HUES6 (cell line): ENCODE data around the gene TMEM89.

Experiments used
- H3K27ac ChIP-seq: 2 replicates; pipeline ENCODE4 v1.7.0; 2013; ENCODE audit warnings: low read depth, mild to moderate bottlenecking, low read length, inconsistent platforms
- H3K27me3 ChIP-seq: 2 replicates; pipeline ENCODE4 v1.6.1; 2013; ENCODE audit warnings: low read length; ENCODE audit not compliant: control insufficient read depth, insufficient read depth
- H3K36me3 ChIP-seq: 2 replicates; pipeline ENCODE4 v1.6.1; 2013; ENCODE audit warnings: low read length; ENCODE audit not compliant: control insufficient read depth, insufficient read depth
- H3K4me1 ChIP-seq: 2 replicates; pipeline ENCODE4 v1.6.1; 2013; ENCODE audit warnings: low read length; ENCODE audit not compliant: control insufficient read depth, insufficient read depth
- H3K4me3 ChIP-seq: 2 replicates; pipeline ENCODE4 v1.5.1; 2013; ENCODE audit warnings: low read depth, low read length
- H3K9ac ChIP-seq: one replicate; pipeline ENCODE4 v1.6.1; 2013; ENCODE audit warnings: mild to moderate bottlenecking, low read length
- H3K9me3 ChIP-seq: 2 replicates; pipeline ENCODE4 v1.6.1; 2013; ENCODE audit warnings: low read depth, low read length; ENCODE audit not compliant: control insufficient read depth, insufficient read depth

TMEM89 gene

DNA sequence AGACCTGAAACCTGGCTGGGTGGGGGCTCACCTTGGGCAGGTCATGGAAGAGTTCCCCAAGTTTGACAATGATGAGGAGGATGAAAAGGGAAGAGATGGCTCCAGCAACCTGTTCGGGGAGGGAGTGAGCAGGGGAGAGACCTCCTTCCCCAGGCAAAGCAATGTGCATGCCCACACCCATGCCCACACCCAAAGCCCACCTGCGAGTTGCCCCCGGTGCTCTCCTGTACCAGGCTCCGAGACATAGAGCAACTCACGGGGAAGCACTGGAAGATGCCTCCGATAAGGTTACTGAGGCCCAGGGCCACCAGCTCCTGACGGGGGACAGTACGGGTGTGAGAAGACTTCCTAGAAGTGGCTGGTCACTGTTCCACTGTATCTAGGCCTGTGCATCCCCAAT lies 8.8 kb upstream of the TMEM89 start:
- H3K4me3 ChIP-seq: no peak overlapping the region
- no peak overlapping the region for H3K27ac ChIP-seq
- H3K9ac ChIP-seq: no peak overlapping the region
- no peaks in the 10 kb centered on the region for H3K9me3 ChIP-seq
- peaks cover 84% of the 10 kb centered on the region for H3K36me3 ChIP-seq
- H3K4me1 ChIP-seq: peaks cover 6% of the 10 kb centered on the region; the same call in 1 of the 2 replicates
- no peaks in the 10 kb centered on the region for H3K27me3 ChIP-seq

DNA sequence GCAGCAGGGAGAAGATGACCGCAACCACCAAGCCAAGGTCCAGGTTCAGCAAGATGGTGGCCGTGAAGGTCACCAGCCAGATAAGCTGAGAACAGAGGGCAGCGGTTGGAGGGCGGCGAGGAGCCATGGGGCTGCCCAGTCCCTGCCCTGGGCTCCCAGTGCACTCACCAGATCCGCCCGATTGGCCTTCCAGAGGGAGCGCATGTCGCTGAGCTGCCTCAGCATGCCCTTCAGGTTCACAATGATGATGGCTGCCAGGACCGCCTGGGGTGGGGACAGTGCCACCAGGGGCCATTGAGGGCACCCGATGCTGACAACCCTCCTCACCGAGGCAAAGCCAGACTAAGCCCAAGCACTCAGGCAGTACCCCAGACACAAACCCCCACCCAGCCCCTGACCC lies 8.3 kb upstream of the TMEM89 start:
- Histone ChIP-seq H3K36me3 (peaks cover 89% of the 10 kb centered on the region), H3K4me3 (no peak overlapping the region), H3K27me3 (no peaks in the 10 kb centered on the region), H3K4me1 (peaks cover 6% of the 10 kb centered on the region; the same call in 1 of the 2 replicates), H3K27ac (no peak overlapping the region), H3K9ac (no peak overlapping the region), H3K9me3 (no peaks in the 10 kb centered on the region)

DNA sequence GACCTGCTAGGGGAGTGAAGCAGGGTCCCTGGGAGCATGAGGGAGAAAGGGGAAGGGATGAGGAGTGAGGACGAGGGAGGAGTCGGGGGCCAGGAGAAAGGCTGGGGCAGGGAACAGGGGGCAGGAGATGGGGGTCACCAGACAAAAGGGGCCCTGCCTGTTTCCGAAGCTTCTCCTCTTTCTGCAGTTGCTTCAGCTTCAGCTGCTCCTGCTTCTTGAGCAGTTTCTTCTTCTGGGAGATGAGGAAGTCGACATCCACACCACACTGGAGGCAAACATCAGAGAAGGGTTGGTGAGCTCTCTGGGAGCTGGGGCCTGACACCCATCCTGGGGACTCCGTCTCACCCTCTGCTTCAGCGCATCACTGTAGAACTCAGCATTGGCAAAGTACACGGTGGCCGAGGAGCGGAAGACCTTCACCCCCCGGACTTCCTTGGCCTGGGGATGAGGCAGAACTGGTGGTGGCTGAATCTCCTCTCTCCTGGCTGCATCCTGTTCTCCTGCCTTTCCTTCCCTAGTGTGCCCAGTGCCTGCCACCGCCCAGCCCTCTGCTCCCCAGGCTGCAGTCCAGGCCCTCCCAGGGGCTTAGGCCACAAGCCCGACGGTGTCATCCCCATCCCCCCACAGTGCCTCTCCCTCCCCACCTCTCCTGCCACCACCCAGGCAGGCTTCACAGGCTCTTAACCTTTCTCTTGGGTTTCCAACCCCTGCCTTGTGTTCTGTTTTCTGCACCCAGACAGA lies 6.9 kb upstream of the TMEM89 start:
- H3K4me1 ChIP-seq: peaks cover 6% of the 10 kb centered on the region
- no peak overlapping the region for H3K9ac ChIP-seq
- H3K9me3 ChIP-seq: no peaks in the 10 kb centered on the region
- no peaks in the 10 kb centered on the region for H3K27me3 ChIP-seq
- H3K36me3 ChIP-seq: peaks cover 87% of the 10 kb centered on the region
- no peak overlapping the region for H3K27ac ChIP-seq
- H3K4me3 ChIP-seq: no peak overlapping the region

DNA sequence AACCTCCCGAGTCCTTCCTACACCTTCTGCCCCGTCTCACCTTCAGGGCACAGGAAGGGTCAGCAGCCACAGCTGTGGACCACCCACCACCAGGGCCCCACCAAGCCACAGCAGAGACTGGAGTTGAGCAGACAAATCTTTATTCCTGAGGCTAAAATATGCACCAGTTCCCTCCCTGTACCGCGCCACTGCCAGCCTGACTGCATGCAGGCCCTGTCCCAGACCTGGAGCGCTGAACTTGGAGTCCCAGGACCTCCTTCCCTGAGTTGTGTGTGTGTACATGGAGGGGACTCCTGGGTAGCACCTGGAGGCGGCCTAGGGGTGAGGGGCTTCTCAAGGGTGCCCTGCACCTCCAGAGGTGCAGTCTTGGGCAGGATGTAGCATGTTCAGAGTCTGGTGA lies 4.0 kb upstream of the TMEM89 start:
- Histone ChIP-seq H3K27me3 (no peaks in the 10 kb centered on the region), H3K4me1 (peaks cover 6% of the 10 kb centered on the region), H3K27ac (no peak overlapping the region), H3K9ac (no peak overlapping the region), H3K4me3 (no peak overlapping the region), H3K9me3 (no peaks in the 10 kb centered on the region), H3K36me3 (peaks cover 63% of the 10 kb centered on the region)

DNA sequence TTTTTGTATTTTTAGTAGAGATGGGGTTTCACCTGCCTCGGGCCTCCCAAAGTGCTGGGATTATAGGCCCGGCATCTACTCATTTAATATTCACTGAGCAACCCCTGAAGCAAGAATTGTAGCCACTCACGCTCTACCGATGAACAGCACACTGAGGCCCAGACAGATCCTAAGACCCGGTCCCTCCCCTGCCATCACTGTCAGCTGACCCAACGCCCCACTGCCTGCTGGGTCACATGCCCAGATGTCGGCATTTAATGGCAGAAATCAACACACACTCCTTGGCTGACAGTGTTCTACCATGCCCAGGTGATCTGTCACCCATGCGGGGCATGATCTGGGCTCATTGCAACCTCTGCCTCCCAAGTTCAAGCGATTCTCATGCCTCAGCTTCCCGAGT lies 3.2 kb upstream of the TMEM89 start:
- no peak overlapping the region for H3K4me3 ChIP-seq
- peaks cover 6% of the 10 kb centered on the region for H3K4me1 ChIP-seq
- H3K27me3 ChIP-seq: no peaks in the 10 kb centered on the region
- no peak overlapping the region for H3K27ac ChIP-seq
- no peaks in the 10 kb centered on the region for H3K9me3 ChIP-seq
- no peak overlapping the region for H3K9ac ChIP-seq
- H3K36me3 ChIP-seq: peaks cover 62% of the 10 kb centered on the region

DNA sequence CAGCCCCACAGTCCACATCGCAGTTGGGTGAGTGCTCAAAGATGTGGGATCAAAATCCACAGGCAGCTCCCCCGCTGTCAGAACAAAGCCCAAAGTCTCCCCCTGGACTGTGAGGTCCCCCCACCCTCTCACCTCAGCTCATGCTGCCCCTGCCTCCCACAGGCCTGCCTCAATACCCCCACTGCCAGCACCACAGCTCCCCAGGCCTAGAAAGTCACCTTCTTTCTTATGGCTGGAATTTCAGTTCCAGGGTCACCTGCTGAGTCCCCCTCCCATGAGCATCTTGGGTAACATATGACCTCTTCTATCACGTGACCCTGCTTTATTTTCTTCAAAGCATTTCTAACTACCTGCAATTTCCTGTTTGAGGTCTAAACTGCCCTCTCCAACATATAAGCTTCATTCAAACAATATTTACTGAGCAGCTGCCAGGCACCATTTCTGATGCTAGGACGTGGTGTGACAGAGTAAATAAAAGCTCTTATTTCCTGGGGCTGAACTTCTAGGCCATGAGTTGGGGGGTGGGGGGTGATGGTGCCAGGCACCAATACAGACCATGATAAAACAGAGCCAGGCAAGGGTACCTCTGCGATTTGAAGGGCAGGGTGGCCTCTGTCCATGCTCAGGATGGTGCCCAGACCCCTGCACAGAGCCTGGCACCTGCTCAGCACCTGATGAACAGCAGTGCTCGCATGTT lies 2.4 kb upstream of the TMEM89 start:
- H3K4me1 ChIP-seq: peaks cover 6% of the 10 kb centered on the region
- H3K27ac ChIP-seq: no peak overlapping the region
- H3K9me3 ChIP-seq: no peaks in the 10 kb centered on the region
- H3K9ac ChIP-seq: no peak overlapping the region
- peaks cover 56% of the 10 kb centered on the region for H3K36me3 ChIP-seq
- no peak overlapping the region for H3K4me3 ChIP-seq
- no peaks in the 10 kb centered on the region for H3K27me3 ChIP-seq

DNA sequence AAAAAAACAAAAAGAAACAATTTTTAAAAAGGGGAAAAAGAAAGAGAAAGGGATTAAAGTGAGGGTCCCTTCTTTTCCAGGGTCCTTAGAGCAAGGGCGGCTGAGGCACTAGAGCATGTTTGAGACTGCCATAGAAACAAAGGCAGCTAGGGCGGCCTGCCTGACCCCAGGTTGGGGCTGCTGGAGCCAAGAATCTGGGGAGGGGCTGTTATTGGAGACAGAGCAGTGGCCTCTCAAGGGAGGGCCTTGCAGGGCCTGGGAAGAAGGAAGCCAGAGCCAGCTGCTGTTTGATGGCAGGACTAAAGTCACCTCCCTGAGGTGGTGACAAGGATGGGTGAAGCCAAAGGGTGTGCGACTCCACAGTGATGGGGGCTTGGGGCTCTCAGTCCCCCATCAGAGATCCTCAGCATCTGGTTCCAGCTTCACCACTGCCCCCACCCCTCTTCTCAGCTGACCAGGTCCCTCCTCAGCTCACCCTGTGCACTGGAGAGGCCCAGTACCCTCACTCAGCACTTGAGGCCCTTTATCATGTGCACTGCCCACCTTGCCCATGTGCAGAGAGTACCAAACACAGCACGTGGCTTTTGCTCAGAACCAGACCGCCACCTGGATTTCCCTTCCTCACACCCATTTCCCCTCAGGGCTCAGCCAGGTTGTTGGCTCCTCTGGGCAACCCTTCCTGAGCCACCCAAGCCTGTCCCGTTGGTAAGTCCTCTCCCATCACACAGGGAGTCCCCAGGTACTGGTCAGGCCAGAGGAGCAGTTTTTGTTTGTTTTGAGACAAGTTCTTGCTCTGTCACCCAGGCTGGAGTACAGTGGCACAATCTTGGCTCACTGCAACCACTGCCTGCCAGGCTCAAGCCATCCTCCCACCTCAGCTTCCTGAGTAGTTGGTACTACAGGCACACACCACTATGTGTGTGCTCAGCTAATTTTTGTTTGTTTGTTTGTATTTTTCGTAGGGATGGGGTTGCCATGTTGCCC lies 1.7 kb downstream of the TMEM89 start:
- no peak overlapping the region for H3K27ac ChIP-seq
- no peak overlapping the region for H3K9ac ChIP-seq
- H3K4me1 ChIP-seq: peaks cover 6% of the 10 kb centered on the region
- peaks cover 24% of the 10 kb centered on the region for H3K9me3 ChIP-seq
- H3K27me3 ChIP-seq: no peaks in the 10 kb centered on the region
- peaks cover 15% of the 10 kb centered on the region for H3K36me3 ChIP-seq
- no peak overlapping the region for H3K4me3 ChIP-seq

DNA sequence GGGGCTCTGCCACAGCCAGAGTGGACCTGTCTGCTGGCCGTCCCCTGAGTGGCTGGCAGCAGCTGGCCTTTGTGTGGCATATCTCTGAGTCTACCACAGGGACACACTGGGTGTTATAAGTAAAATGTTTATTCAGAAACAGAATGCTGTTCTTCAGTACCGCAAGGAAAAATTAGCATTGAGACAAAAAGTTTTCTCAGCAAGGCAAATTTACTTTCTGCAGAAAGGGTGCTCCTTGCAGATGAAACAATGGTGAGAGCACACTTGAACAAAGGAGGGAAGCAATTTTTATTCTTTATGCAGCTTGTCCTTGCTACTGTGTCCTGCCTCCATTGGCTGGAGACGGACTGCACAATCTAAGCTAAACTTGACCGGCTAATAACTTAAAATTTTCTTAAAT lies 4.0 kb downstream of the TMEM89 start:
- Histone ChIP-seq H3K36me3 (peaks cover 14% of the 10 kb centered on the region), H3K27ac (no peak overlapping the region), H3K4me1 (no peaks in the 10 kb centered on the region)

DNA sequence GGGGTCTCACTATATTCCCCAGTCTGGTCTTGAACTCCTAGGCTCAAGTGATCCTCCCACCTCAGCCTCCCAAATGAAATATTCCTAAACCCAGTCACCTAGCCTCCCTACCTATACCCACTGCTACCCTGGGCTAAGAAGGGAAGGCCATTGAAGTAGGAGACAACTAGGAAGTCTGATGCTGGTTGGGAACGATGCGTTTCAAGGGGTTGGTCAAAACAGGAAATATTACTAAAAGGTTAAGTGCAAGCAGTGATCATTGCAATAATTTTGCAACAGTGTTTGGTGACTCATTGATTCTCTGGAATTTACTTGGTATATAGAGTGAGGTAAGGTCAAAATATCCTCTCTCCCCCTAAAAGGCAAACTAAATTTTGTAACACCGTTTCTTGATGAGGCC lies 7.5 kb downstream of the TMEM89 start:
- no peak overlapping the region for H3K9ac ChIP-seq
- H3K4me3 ChIP-seq: no peak overlapping the region
- H3K27ac ChIP-seq: no peak overlapping the region

More for the DNA sequence above, 4.0 kb downstream of the TMEM89 start:
- peaks cover 24% of the 10 kb centered on the region for H3K9me3 ChIP-seq
- H3K27me3 ChIP-seq: no peaks in the 10 kb centered on the region
- H3K9ac ChIP-seq: no peak overlapping the region
- no peak overlapping the region for H3K4me3 ChIP-seq

DNA sequence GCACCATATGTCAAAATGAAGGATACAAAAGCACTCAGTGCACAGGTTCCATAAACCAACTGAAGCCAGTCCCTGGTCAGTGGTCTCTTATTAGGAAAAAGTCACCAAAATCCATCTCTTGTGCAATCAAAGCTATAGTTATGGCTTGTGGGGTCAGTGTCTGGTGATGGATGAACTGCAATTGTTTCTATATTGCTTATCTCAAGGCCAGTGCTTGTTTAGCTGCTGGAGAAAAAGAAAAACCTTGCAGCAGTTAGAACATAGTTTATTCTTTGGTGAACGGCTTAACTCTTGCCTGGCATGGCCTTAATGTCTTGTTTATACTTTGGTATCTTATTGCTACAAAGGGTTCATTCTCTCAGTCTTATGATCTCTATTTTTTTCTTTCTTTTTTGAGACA lies 9.3 kb downstream of the TMEM89 start:
- no peak overlapping the region for H3K4me3 ChIP-seq
- H3K27me3 ChIP-seq: no peaks in the 10 kb centered on the region; the same call in 1 of the 2 replicates
- 0 out of 2 replicates have a peak, but pooled peaks cover 5% of the 10 kb centered on the region for H3K4me1 ChIP-seq
- H3K9me3 ChIP-seq: peaks cover 10% of the 10 kb centered on the region
- H3K9ac ChIP-seq: no peak overlapping the region
- H3K36me3 ChIP-seq: peaks cover 10% of the 10 kb centered on the region
- no peak overlapping the region for H3K27ac ChIP-seq

More for the DNA sequence above, 7.5 kb downstream of the TMEM89 start:
- peaks cover 24% of the 10 kb centered on the region for H3K9me3 ChIP-seq
- no peaks in the 10 kb centered on the region; the same call in 1 of the 2 replicates for H3K36me3 ChIP-seq
- H3K4me1 ChIP-seq: no peaks in the 10 kb centered on the region
- no peaks in the 10 kb centered on the region; the same call in 1 of the 2 replicates for H3K27me3 ChIP-seq
